GM23338 (cell line): Measurements from ENCODE around the gene MGAT5. TPM values are rescaled to one million over a fixed set of nuclear protein-coding genes. Genes with fewer than 3 reads are reported as not detected.

Source experiments
- ATAC-seq: fragments of 200-7000 bp; cut with Tn5 transposase; 3 replicates; pipeline ENCODE4 v1.9.1; 2020
- DNase-seq: peaks from one replicate; pipeline ENCODE4 v3.0.0-alpha.2; 2015; ENCODE audit warnings: low spot score
- H2AFZ ChIP-seq: fragments of 200-600 bp; sonication (generic); 2 replicates; pipeline ENCODE4 v1.8.0; 2016; ENCODE audit warnings: antibody characterized with exemption, mild to moderate bottlenecking, moderate library complexity
- H3F3A ChIP-seq: fragments of 200-600 bp; sonication (generic); replicated peaks from 2 replicates; pipeline ENCODE4 v1.8.0; 2017; ENCODE audit warnings: antibody characterized with exemption, mixed run types, low read depth
- H3K27ac ChIP-seq: fragments of 200-600 bp; sonication (generic); 2 replicates; pipeline ENCODE4 v1.6.1; 2016; ENCODE audit warnings: low read depth
- H3K27me3 ChIP-seq: fragments of 200-600 bp; sonication (generic); 2 replicates; pipeline ENCODE4 v1.8.0; 2016; ENCODE audit warnings: mild to moderate bottlenecking, mixed run types, moderate library complexity; ENCODE audit not compliant: insufficient read depth
- H3K36me3 ChIP-seq: fragments of 200-600 bp; sonication (generic); 2 replicates; pipeline ENCODE4 v1.8.0; 2016; ENCODE audit warnings: mild to moderate bottlenecking; ENCODE audit not compliant: insufficient read depth
- H3K4me1 ChIP-seq: fragments of 200-600 bp; sonication (generic); 2 replicates; pipeline ENCODE4 v1.8.0; 2016; ENCODE audit warnings: mild to moderate bottlenecking, moderate library complexity; ENCODE audit not compliant: insufficient read depth
- H3K4me2 ChIP-seq: fragments of 200-600 bp; sonication (generic); 2 replicates; pipeline ENCODE4 v1.7.1; 2017; ENCODE audit warnings: mixed run types
- H3K4me3 ChIP-seq: fragments of 200-600 bp; sonication (generic); 2 replicates; pipeline ENCODE4 v1.6.1; 2016; ENCODE audit warnings: mixed run types
- H3K79me2 ChIP-seq: fragments of 200-600 bp; sonication (generic); replicated peaks from 2 replicates; pipeline ENCODE4 v1.8.0; 2017; ENCODE audit warnings: mild to moderate bottlenecking; ENCODE audit not compliant: insufficient read depth
- H3K9me2 ChIP-seq: fragments of 200-600 bp; sonication (generic); 2 replicates; pipeline ENCODE4 v1.8.0; 2017; ENCODE audit not compliant: insufficient read depth
- H4K20me1 ChIP-seq: fragments of 200-600 bp; sonication (generic); replicated peaks from 2 replicates; pipeline ENCODE4 v1.8.0; 2017; ENCODE audit warnings: mild to moderate bottlenecking; ENCODE audit not compliant: insufficient read depth
- H3K27ac Mint-ChIP-seq: 2 replicates; pipeline ENCODE4 v1.8.0; 2020; ENCODE audit warnings: inconsistent platforms, mild to moderate bottlenecking, moderate library complexity, mixed read lengths
- H3K27me3 Mint-ChIP-seq: 3 replicates; pipeline ENCODE4 v1.8.0; 2022; ENCODE audit warnings: low read depth, mild to moderate bottlenecking, moderate library complexity, mixed read lengths, inconsistent platforms; ENCODE audit not compliant: insufficient read depth, poor library complexity
- H3K36me3 Mint-ChIP-seq: 3 replicates; pipeline ENCODE4 v1.8.0; 2021; ENCODE audit warnings: low read depth, mild to moderate bottlenecking, inconsistent platforms, moderate library complexity, mixed read lengths
- H3K4me1 Mint-ChIP-seq: 3 replicates; pipeline ENCODE4 v1.8.0; 2020; ENCODE audit warnings: mild to moderate bottlenecking, inconsistent platforms, mixed read lengths
- H3K4me3 Mint-ChIP-seq: 3 replicates; pipeline ENCODE4 v1.8.0; 2021; ENCODE audit warnings: moderate library complexity, mild to moderate bottlenecking, inconsistent platforms, mixed read lengths
- H3K9me3 Mint-ChIP-seq: 3 replicates; pipeline ENCODE4 v1.8.0; 2020; ENCODE audit warnings: moderate library complexity, mild to moderate bottlenecking, inconsistent platforms, mixed read lengths
- CREB1 ChIP-seq: fragments of 250-450 bp; sonication (Bioruptor Pico); IDR thresholded peaks from 2 replicates; pipeline ENCODE4 v1.5.0; 2020; ENCODE audit warnings: low read depth, mild to moderate bottlenecking, moderate library complexity
- EZH2phosphoT487 ChIP-seq: fragments of 200-600 bp; sonication (generic); IDR thresholded peaks from one replicate; pipeline ENCODE4 v1.8.1; 2018; ENCODE audit warnings: antibody characterized with exemption; ENCODE audit not compliant: unreplicated experiment
- JUNB ChIP-seq: IDR thresholded peaks from one replicate; pipeline ENCODE4 v1.6.1; 2016; ENCODE audit warnings: antibody characterized with exemption; ENCODE audit not compliant: unreplicated experiment
- NANOG ChIP-seq: IDR thresholded peaks from 2 replicates; pipeline ENCODE4 v1.6.1; 2016; ENCODE audit warnings: antibody characterized with exemption, borderline replicate concordance
- ZNF114 ChIP-seq: fragments of 250-450 bp; sonication (Bioruptor Pico); IDR thresholded peaks from 2 replicates; pipeline ENCODE4 v1.5.0; 2020; ENCODE audit warnings: mild to moderate bottlenecking, moderate library complexity
- ZNF331 ChIP-seq: fragments of 250-450 bp; sonication (Bioruptor Pico); IDR thresholded peaks from 2 replicates; pipeline ENCODE4 v1.5.0; 2020; ENCODE audit warnings: low read depth, mild to moderate bottlenecking, moderate library complexity
- polyA plus RNA-seq: library from polyadenylated mRNA; unstranded; fragments of >200 nt; fragmentation: Nextera tagmentation; extraction: Ambion mirVana; gene quantifications from 2 replicates; pipeline ENCODE4 v1.2.1, GENCODE V29; 2016
- total RNA-seq: library from RNA; depleted of rRNA; stranded (reverse); fragments of >200 nt; shearing (Covaris generic); gene quantifications from 2 replicates; pipeline ENCODE4 v1.2.3, GENCODE V29; 2014
- TF ChIP-seq, protein P1 (sequence below), 2 experiments: fragments of 200-600 bp in 1 of 2; sonication (generic) in 1 of 2; conservative IDR thresholded peaks; 2 replicates each; pipeline versions ENCODE4 v1.5.1 to v1.6.1; 2016 to 2017; ENCODE audit warnings: antibody characterized with exemption in 2 of 2, low read depth in 2 of 2, mild to moderate bottlenecking in 2 of 2, moderate library complexity in 1 of 2
- TF ChIP-seq, protein P2 (sequence below): IDR thresholded peaks from one replicate; pipeline ENCODE4 v1.6.1; 2018; ENCODE audit warnings: antibody characterized with exemption; ENCODE audit not compliant: unreplicated experiment

MGAT5 gene
- total and polyA plus RNA-seq, 2 experiments from 2014 or later = 4.6 to 27.6 TPM

DNA sequence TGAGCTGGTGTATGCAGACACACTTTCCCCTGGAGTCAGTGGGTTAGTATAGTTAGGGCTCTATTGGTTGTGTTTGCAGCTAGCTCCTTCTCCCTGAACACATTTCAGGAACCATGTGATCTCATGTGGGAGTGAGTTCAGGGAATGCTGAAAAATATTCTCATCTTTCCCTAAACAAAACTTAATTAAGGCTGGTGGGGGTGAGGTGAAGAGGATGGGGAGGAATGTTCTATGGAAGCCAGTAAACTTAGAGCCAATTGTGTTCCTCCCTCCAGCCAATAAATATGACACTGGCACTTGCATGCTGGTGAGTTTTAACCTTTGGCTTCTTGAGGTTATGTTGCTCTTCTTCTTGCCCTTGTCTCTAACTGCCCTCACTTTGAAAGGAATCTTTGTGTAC is 952 bp downstream of the MGAT5 start (continued):
- TF ChIP-seq, protein P1, sequence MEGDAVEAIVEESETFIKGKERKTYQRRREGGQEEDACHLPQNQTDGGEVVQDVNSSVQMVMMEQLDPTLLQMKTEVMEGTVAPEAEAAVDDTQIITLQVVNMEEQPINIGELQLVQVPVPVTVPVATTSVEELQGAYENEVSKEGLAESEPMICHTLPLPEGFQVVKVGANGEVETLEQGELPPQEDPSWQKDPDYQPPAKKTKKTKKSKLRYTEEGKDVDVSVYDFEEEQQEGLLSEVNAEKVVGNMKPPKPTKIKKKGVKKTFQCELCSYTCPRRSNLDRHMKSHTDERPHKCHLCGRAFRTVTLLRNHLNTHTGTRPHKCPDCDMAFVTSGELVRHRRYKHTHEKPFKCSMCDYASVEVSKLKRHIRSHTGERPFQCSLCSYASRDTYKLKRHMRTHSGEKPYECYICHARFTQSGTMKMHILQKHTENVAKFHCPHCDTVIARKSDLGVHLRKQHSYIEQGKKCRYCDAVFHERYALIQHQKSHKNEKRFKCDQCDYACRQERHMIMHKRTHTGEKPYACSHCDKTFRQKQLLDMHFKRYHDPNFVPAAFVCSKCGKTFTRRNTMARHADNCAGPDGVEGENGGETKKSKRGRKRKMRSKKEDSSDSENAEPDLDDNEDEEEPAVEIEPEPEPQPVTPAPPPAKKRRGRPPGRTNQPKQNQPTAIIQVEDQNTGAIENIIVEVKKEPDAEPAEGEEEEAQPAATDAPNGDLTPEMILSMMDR (conservative IDR thresholded peaks at IDR 0.05; ENCODE audit: low read depth in 2 of 2) = no peak
- TF ChIP-seq NANOG = no peak
- no peak for TF ChIP-seq CREB1 (CRISPR knock-in tag)
- TF ChIP-seq ZNF114 = no peak
- TF ChIP-seq EZH2phosphoT487 = no peak

DNA sequence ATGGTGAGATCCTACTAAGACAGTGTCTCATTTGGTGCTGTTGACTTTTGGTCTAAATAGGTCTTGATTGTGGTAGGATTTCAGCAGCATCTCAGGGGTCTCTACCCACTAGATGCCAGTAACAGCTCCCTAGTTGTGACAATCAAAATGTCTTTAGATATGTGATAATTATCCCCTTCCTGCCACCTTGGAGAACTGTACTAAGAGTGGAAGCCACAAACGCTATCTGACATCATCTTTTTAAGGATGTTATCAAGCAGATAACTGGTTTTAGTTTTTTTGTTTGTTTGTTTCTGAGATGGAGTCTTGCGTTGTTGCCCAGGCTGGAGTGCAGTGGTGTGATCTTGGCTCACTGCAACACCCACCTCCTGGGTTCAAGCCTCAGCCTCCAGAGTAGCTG is 3.1 kb downstream of the MGAT5 start:
- no peak for ATAC-seq
- Histone ChIP-seq H3K79me2 (peaks cover 25% of the 10 kb centered on the region), H3K27me3 (no peaks in the 10 kb centered on the region), H3K4me1 (peaks cover 13% of the 10 kb centered on the region), H3K27ac (no peak overlapping the region), H3K9me2 (no peaks in the 10 kb centered on the region), H3K36me3 (no peaks in the 10 kb centered on the region), H3K4me3 (no peak overlapping the region), H2AFZ (no peak overlapping the region), H3K4me2 (no peak overlapping the region), H3F3A (no peaks in the 10 kb centered on the region), H4K20me1 (peaks cover 4% of the 10 kb centered on the region)
- no peaks in the 10 kb centered on the region for H3K9me3 Mint-ChIP-seq
- no peaks in the 10 kb centered on the region; the same call in 2 of the 3 replicates for H3K36me3 Mint-ChIP-seq
- no peaks in the 10 kb centered on the region for H3K27me3 Mint-ChIP-seq
- H3K4me1 Mint-ChIP-seq = peaks cover 26% of the 10 kb centered on the region
- H3K4me3 Mint-ChIP-seq = no peak overlapping the region
- DNase-seq = no peak
- H3K27ac Mint-ChIP-seq = no peak overlapping the region
- no peak for TF ChIP-seq JUNB

DNA sequence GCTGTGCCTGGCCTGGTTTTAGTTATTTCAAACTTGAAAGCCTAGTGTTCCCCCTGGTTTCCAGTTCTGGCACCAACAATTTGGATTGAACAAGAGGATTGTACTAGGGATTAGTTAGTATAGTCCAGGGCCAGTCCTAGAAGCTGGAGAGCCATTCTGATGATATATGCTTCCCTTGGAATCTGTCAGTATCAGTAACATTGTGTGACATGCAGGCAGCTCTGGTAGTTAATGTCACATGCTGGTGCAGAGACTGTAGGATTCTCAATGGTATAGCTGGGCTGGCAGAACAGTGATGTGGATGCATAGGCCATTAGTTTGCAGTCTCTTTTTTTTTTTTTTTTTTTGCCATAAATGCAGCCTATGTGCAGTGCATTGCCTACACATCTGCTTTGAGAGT is 3.6 kb downstream of the MGAT5 start:
- no peak overlapping the region for H3K27ac ChIP-seq
- no peaks in the 10 kb centered on the region for H3K27me3 ChIP-seq
- H3K79me2 ChIP-seq = peaks cover 25% of the 10 kb centered on the region
- H3K4me1 ChIP-seq = peaks cover 15% of the 10 kb centered on the region
- H2AFZ ChIP-seq = no peak overlapping the region
- H3K4me3 ChIP-seq = no peak overlapping the region
- Mint-ChIP-seq H3K4me1 (peaks cover 22% of the 10 kb centered on the region), H3K27ac (no peak overlapping the region), H3K36me3 (no peaks in the 10 kb centered on the region; the same call in 2 of the 3 replicates), H3K4me3 (no peak overlapping the region), H3K9me3 (no peaks in the 10 kb centered on the region), H3K27me3 (no peaks in the 10 kb centered on the region)
- H4K20me1 ChIP-seq = peaks cover 4% of the 10 kb centered on the region
- DNase-seq (no peak), ATAC-seq (no peak)
- no peak overlapping the region for H3K4me2 ChIP-seq
- no peaks in the 10 kb centered on the region for H3K9me2 ChIP-seq
- no peaks in the 10 kb centered on the region for H3K36me3 ChIP-seq
- H3F3A ChIP-seq = no peaks in the 10 kb centered on the region
- TF ChIP-seq, protein P1 (conservative IDR thresholded peaks at IDR 0.05; ENCODE audit: low read depth in 2 of 2) = no peak
- TF ChIP-seq, protein P2, sequence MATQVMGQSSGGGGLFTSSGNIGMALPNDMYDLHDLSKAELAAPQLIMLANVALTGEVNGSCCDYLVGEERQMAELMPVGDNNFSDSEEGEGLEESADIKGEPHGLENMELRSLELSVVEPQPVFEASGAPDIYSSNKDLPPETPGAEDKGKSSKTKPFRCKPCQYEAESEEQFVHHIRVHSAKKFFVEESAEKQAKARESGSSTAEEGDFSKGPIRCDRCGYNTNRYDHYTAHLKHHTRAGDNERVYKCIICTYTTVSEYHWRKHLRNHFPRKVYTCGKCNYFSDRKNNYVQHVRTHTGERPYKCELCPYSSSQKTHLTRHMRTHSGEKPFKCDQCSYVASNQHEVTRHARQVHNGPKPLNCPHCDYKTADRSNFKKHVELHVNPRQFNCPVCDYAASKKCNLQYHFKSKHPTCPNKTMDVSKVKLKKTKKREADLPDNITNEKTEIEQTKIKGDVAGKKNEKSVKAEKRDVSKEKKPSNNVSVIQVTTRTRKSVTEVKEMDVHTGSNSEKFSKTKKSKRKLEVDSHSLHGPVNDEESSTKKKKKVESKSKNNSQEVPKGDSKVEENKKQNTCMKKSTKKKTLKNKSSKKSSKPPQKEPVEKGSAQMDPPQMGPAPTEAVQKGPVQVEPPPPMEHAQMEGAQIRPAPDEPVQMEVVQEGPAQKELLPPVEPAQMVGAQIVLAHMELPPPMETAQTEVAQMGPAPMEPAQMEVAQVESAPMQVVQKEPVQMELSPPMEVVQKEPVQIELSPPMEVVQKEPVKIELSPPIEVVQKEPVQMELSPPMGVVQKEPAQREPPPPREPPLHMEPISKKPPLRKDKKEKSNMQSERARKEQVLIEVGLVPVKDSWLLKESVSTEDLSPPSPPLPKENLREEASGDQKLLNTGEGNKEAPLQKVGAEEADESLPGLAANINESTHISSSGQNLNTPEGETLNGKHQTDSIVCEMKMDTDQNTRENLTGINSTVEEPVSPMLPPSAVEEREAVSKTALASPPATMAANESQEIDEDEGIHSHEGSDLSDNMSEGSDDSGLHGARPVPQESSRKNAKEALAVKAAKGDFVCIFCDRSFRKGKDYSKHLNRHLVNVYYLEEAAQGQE = no peak
- TF ChIP-seq ZNF331 (CRISPR knock-in tag) = no peak
- no peak for TF ChIP-seq NANOG
